GM19239 (cell line): Measurements from ENCODE around the gene PCDHGA1.

ENCODE experiments used
- DNase-seq: peaks from one replicate; pipeline ENCODE4 v3.0.0; 2011; ENCODE audit warnings: low spot score; ENCODE audit not compliant: insufficient read length
- FAIRE-seq: peaks from 2 replicates; lab custom pipeline; 2011; peaks lifted over from hg19 to GRCh38; lab: Jason Lieb, UNC

The PCDHGA1 gene

GRCh38 chr5:141508798-141509611 is 178.7 kb downstream of the PCDHGA1 start:
- DNase-seq (no peak), FAIRE-seq (peak; percentile 85)

DNA sequence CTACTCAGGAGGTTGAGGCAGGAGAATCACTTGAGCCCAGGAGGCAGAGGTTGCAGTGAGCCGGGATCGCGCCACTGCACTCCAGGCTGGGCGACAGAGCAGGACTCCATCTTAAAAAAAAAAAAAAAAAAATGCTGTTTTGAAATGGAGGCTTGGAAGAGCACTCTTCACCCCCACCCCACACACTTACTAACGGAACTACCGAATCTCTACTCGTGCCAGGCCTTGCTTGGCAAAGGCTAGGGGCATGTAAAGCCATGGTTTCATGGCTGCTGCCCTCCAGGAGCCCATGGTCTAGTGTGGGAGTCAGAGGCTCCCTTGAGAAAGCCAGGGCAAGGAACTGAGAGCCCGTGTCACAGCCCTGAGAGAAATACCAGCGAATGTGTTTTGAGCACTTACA is 179.8 kb downstream of the PCDHGA1 start:
- DNase-seq (no peak), FAIRE-seq (peak; percentile 49)

DNA sequence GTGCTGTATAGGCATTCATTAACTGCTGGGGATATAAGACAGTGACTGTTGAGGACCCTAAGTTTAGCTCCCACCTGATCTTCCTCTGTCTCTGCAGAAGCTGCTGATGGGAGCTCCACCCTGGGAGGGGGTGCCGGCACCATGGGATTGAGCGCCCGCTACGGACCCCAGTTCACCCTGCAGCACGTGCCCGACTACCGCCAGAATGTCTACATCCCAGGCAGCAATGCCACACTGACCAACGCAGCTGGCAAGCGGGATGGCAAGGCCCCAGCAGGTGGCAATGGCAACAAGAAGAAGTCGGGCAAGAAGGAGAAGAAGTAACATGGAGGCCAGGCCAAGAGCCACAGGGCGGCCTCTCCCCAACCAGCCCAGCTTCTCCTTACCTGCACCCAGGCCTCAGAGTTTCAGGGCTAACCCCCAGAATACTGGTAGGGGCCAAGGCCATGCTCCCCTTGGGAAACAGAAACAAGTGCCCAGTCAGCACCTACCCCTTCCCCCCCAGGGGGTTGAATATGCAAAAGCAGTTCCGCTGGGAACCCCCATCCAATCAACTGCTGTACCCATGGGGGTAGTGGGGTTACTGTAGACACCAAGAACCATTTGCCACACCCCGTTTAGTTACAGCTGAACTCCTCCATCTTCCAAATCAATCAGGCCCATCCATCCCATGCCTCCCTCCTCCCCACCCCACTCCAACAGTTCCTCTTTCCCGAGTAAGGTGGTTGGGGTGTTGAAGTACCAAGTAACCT is 180.7 kb downstream of the PCDHGA1 start:
- DNase-seq = no peak
- FAIRE-seq = no peak

DNA sequence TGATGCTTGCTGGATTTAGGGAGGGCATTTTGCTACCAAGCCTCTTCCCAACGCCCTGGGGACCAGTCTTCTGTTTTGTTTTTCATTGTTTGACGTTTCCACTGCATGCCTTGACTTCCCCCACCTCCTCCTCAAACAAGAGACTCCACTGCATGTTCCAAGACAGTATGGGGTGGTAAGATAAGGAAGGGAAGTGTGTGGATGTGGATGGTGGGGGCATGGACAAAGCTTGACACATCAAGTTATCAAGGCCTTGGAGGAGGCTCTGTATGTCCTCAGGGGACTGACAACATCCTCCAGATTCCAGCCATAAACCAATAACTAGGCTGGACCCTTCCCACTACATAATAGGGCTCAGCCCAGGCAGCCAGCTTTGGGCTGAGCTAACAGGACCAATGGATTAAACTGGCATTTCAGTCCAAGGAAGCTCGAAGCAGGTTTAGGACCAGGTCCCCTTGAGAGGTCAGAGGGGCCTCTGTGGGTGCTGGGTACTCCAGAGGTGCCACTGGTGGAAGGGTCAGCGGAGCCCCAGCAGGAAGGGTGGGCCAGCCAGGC is 181.5 kb downstream of the PCDHGA1 start:
- FAIRE-seq (peak; percentile 65), DNase-seq (no peak)

GRCh38 chr5:141512390-141512910 is 182.1 kb downstream of the PCDHGA1 start:
- FAIRE-seq (peak; percentile 80), DNase-seq (peak; percentile 66)

- DNase-seq = no peak
- peak; percentile 72 for FAIRE-seq
These were observed 182.8 kb downstream of the PCDHGA1 start for GRCh38 chr5:141512911-141513626.

- DNase-seq (no peak), FAIRE-seq (peak; percentile 78)
These were observed 183.5 kb downstream of the PCDHGA1 start for GRCh38 chr5:141513627-141514329.

GRCh38 chr5:141514330-141515133 is 184.2 kb downstream of the PCDHGA1 start:
- no peak for DNase-seq
- peak; percentile 78 for FAIRE-seq

- no peak for FAIRE-seq
- DNase-seq = no peak
These were observed 184.8 kb downstream of the PCDHGA1 start for GRCh38 chr5:141515141-141515540.

GRCh38 chr5:141515946-141516671 is 185.8 kb downstream of the PCDHGA1 start:
- FAIRE-seq = no peak
- no peak for DNase-seq

DNA sequence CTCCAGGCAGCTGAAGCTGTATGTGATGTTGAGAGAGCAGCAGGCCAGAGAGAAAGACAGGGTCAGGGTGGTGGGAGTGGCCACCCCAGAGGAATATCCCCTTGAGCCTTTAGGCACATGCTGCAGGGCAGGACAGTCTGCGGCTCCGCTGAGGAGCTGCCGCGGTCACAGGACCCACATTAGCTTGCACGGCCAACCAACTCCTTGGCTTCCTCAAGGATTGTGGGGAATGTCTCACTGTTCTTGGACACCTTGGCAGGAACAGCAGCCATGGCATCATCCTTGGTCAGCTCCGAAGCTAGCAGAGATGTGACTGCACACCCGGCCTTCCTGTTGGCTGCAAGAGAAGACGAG is 186.3 kb downstream of the PCDHGA1 start:
- DNase-seq = no peak
- FAIRE-seq = no peak

- FAIRE-seq (no peak), DNase-seq (no peak)
These were observed 187.0 kb downstream of the PCDHGA1 start for GRCh38 chr5:141517312-141517711.

DNA sequence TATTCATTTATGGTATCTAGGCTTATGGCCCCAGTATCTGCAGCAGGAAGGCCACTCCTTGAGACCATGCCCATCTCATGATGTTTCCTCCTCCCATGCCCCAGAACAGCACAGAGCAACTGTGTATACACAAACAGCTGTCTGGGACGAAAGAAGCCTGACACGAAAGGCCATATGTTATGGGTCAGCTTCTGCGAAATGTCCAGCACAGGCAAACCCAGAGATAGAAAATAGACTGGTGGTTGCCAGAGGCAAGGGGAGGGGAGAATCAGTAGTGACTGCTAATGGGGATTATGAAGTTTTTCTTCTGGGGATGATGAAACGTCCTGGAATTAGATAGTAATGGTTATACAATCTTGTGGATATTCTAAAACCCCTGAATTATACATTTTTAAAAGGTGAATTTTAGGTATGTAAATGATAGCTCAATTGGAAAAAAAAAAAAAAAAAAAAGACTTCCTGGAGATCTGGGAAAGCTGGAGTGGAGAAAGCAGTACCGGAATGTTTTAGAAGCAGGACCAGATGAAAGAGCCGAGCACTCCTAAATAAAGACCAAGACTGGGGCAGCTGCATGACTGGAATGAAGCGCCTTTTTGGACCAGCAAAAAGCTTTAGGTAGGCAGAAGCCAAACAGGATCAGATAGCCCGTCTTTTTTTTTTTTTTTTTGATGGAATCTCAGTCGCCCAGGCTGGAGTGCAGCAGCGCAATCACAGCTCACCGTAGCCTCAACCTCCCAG is 187.7 kb downstream of the PCDHGA1 start:
- DNase-seq (no peak), FAIRE-seq (no peak)

- FAIRE-seq (peak; percentile 75), DNase-seq (no peak)
These were observed 188.3 kb downstream of the PCDHGA1 start for GRCh38 chr5:141518618-141519015.

- DNase-seq (no peak), FAIRE-seq (no peak)
These were observed 189.6 kb downstream of the PCDHGA1 start for GRCh38 chr5:141519605-141520565.

DNA sequence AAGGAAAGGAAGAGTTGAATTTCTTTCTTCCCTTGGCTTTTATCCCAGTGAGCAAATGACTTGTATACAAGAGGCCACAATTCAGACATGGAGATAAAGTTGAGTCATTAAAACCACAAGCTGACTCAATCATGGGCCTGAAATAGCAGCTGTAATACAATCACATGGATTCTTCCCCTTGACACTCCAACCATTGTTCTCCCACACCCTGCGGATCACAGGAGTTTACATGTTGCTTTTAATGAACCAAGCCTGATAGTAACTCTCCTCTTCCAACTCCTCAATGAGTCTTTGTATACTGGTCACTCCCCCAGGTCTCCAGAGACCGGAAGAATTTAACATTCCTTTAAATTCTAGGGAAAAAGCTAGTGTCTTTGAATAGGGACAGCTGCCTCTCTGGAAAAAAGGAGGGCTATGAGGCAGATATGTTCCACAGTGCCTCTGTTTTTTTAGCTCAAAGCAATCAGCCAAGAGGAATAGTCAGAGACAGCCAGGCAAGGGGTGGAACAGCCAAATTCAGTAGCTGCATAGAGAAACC is 191.0 kb downstream of the PCDHGA1 start:
- DNase-seq = no peak
- FAIRE-seq = no peak
